Activated T-cell treated with anti-CD3 and anti-CD28 coated beads for 48 hours (primary cell): ENCODE results near the gene FAM222A.

Experiments used
- DNase-seq: peaks from one replicate; pipeline ENCODE4 v3.0.0-alpha.2; 2020; ENCODE audit warnings: low read depth

FAM222A gene

DNA sequence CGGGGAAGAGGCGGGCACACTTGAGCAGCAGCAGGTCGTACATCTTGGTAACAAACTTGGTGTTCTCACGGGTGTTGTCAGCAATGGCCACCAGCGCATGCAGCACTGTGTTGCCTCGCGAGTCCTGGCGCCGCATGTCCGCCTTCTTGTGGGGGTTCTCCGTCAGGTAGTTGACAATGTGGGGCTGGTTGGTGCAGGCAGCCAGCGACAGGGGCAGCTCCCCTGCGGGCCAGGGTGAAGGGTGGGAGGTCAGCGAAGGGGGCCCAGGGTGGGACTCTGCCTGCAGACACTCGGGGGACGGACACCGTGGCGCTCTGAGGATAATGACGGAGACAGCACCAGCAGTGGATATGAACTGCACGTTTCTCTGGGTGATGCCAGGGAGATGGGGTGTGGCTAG lies 85.1 kb downstream of the FAM222A start:
- no peak for DNase-seq

DNA sequence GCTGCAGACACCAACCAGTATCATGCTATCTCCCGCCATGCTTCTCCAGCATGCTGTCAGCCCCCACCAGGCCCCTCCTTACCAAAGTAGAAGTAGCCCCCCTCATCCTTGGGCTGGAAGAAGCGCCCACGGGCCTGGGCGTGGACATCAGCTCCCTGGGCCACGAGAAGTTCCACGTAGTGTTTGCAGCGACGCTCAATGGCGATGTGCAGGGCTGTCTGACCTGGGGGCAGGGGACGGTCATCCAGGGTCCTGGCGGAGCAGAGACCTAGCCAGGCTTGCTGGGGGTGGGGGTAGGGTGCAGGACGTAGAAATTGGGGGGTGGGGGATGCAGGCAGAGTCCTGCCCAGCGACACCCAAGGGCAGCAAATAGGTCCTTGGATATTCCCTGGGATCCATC lies 86.9 kb downstream of the FAM222A start:
- DNase-seq = no peak

DNA sequence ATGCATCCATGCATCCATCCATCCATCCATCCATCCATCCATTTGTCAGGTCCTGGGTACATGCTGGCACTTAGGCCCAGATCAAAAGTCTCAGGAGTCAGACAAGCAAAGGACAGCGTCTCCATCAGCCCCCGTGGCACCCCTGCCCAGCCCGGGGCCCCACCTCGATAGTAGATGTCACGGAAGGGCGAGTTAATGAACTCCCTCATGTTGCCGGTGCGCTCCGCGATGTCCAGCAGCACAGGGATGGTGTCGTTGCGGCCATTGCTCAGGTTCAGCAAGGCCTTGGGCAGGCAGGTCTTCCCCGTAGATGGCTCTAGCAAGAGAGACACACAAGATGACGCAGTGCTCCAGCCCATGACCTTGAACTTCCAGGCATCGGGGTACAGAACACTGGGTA lies 89.2 kb downstream of the FAM222A start:
- no peak for DNase-seq

DNA sequence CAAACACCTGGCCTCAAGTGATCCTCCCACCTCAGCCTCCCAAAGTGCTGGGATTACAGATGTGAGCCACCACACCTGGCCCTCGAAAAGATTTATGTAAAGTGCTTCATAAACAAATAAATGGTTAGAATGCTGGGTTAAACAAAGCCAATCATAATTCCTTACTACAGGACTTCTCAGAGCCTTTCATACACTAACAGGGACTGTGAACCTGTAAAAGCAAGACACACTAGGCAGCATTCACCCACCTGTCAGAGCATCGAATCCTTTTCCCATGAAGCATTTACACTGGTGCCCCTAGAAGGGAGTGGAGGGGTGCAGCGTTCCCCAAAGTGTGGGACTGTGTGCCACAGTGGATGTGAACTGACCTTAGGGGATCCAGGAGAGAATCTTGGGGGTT lies 90.1 kb downstream of the FAM222A start:
- no peak for DNase-seq

DNA sequence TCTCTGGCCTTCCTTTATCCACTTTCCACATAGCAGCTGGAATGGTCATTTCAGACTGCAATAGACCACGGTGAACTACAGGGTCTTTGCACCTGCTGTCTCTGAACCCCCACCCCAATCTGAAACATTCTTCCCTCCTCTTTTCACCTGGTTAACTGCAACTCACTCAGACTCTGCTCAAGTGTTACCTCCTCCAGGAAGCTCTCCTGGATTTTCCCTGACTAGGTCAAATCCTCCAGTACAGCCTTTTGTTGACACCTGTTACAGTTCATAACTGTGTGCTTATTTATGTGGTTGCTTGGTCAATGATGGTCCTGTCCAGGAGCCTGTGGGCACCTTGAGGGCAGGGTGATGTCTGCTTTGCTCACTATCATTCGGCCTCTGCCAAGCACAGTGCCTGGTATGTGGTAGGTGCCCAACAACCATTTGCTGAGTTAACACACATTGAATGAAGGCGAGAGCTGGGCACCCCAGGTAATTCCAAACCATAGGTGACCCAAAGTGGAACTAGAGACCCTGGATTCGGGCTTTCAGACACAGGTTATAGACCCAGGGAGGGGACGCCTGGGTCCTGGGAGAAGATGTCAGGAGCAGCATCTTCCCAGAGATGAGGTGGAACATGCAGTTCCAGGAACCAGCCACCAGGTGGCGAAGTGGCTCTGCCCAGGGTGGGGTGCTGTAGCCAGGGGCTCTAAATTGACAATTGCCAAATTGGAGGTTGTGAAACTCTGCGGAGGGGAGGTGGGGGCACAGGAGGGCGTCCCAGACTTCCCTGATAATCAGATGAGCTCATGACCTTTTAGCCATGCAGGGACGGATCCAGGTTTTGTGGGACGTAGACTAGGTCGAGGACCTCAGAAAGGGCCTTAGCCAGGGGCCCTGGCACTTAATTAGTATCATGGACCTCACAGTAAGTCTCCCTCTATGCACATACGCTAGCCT lies 91.5 kb downstream of the FAM222A start:
- DNase-seq = peak; percentile 51

DNA sequence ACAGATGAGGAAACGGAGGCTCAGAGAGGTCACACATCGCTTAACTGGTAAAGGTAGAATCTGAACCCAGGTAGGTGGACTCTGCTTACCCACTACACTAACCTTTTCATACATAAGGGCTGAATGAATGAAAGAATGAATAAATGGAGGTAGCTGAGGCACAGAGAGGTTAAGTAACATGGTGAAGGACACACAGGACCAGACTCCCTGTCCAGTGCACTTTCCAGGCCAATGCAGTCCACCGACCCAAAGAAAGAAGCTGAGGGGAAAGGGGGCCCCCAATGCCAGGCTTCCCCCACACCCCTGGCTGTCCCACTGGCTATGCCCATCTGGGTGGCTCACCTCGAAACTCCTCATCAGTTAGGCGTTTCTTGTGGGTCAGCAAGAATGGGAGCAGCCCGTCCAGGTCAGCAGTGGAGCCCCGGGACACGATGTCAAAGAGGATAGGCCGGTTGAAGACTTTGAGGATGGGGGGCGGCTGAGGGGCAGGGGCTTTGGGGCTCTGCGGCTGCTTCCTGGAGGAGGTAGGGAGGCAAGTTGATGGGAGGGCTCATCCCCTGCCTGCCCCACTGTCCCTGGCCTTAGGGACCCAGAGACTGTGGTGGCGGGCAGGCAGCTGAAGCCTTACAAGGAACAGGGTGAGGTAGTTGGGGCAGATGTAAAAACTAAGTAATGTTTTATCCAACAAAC lies 94.5 kb downstream of the FAM222A start:
- DNase-seq = no peak

DNA sequence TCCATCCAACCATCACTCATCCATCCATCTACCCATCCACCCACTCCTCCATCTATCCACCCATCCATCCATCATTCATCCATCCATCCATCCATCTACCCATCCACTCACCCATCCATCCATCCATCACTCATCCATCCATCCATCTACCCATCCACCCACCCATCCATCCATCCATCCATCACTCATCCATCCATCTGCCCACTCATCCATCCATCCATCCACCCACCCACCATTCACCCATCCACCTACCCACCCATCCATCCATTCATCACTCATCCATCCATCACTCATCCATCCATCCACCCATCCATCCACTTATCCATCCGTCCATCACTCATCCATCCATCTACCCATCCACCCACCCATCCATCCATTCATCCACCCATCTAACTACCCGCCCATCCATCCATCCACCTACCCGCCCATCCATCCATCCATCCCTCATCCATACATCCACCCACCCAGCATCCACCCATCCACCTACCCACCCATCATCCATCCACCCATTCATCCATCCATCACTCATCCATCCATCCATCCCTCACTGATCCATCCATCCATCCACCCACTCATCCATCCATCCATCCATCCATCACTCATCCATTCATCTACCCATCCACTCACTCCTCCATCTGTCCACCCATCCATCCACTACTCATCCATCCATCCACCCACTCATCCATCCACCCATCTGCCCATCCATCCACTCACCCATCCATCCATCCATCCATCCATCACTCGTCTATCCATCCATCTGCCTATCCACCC lies 95.4 kb downstream of the FAM222A start:
- DNase-seq = no peak

DNA sequence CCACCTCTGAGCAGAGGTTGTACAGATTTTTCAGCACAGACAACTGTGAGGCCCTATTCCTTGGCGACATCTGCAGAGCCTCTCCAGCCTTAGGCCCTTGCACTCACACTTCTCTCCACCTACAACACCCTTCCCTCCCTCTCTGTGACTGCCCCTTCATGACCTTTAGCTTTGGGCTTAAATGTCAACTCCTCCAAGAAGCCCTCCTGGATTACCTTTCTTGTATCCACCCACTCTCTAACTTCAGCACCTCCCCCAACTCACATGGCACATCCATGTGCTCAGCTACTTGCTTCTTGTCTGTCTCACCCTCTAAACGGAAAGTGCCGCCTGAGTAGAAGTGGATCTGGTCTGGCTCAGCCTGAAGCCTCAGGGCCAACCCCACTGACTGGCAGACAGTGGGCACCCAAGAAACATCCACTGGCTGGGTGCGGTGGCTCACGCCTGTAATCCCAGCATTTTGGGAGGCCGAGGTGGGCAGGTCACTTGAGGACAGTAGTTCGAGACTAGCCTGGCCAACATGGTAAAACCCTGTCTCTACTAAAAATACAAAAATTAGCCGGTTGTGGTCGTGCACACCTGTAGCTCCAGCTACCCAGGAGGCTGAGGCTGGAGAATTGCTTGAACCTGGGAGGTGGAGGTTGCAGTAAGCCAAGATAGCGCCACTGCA lies 97.5 kb downstream of the FAM222A start:
- DNase-seq = no peak

DNA sequence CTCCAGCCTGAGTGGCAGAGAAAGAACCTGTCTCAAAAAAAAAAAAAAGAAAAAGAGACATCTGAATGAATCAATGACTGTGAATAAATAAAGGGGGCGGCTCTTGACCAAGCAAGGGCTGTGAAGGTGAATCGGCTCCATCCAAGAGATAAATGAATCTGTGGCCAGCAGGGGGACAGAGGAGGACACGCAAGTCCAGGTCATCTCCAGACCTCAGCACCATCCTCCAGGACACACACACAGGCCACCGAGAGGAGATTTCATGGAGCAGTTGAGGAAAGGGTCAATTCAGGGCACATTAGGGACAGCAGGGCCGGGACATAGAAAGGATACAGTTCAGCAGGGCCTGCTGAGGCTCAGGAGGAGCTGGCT lies 98.0 kb downstream of the FAM222A start:
- no peak for DNase-seq

DNA sequence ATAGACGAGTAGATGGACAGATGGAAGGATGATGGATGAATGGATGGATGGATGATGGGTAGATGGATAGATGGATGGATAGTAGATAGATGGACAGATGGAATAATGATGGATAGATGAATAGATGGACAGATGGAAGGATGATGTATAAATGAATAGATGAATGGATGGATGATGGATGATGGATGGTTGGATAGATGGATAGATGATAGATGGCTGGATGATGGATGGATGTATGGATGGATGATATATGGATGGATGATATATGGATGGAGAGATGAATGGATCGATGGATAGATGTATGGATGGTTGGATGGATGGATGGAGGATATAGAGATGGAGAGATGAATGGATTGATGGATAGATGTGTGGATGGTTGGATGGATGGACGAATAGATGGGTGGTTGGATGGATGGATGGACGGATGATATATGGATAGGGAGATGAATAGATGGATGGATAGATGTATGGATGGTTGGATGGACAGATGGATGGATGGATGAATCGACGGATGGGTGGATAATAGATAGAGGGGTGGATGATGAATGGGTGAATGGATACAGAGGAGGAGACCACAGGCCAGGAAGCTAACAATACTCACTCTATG lies 100.3 kb downstream of the FAM222A start:
- no peak for DNase-seq

DNA sequence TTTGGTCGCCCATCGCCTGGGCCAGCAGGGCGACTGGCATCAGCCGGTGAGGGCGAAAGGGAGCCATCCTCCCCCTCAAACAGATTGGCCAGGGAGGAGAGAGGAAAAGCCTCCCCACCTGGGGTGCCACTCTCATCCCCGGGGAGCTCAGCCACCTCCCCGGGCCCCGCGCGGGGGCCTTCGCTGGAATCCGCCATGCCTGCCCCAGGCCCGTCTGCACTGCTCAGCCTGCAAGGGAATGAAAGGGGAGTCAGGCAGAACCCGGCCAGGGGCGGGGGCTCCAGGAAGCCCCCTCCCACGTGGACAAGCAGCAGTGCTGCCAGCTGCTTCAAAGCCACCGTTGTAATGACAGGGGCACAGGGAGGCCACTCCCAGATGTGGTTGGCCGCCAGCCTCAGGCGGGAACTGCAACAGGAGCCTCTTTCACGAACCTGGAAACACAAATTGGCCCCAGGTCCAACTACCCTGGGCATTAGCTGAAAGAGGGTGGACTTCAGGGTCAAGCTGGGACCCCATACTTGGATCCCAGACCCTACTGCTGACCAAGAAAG lies 101.0 kb downstream of the FAM222A start:
- no peak for DNase-seq

DNA sequence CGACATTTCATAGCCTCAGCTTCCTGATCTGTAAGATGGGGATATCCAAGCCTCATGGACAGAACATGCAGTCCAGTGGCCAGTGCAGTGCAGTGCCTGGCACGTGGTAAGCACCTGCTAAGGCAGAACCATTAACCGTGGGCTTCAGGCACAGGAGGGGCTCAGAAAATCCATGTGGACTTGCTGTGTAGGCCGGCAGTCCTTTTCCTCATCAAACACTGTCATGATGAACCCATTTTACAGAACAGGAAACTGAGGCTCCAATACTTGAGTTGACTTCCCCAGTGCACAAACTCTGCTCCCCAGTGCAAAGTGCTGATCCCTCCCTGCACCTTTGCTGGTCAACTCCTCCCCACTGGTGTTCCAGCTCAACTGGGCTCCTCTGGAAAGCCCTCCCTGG lies 101.6 kb downstream of the FAM222A start:
- no peak for DNase-seq

DNA sequence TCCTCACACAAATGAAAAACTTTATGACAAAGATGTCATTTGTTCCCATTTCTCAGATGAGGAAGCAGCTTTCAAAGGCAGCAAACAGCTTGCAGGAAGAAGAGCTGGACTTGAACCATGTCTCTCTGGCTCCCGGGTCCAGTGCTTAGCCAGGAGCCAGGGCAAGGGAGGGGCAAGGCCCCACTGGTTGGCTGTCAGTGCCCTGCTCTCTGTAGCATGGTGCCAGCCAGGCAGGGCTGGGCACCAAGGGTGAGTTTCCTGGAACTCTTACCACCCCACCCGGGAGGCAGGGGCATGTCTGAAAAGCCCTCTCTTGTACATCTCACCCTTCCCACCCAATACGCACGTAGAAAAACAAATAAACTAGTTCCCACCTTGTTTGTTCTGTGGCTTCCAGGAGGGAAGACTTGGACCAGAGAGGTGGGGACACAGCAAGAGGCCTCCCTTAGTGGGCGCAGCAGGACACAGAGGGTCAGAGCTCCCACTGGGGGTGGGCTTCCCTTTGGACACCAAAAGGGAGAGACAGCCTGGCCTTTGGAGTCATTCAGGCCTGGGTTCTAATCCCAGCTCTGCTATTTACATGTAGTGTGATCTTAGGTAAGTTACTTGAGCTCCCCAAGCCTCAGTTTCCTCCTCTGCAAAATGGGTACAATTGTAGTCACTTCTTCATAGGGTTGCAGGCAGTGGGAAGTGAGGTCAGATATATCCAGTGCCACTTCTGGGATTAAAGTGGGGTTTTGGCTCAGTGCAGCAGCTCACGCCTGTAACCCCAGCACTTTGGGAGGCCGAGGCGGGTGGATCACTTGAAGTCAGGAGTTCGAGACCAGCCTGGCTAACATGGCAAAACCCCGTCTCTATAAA lies 102.4 kb downstream of the FAM222A start:
- no peak for DNase-seq

DNA sequence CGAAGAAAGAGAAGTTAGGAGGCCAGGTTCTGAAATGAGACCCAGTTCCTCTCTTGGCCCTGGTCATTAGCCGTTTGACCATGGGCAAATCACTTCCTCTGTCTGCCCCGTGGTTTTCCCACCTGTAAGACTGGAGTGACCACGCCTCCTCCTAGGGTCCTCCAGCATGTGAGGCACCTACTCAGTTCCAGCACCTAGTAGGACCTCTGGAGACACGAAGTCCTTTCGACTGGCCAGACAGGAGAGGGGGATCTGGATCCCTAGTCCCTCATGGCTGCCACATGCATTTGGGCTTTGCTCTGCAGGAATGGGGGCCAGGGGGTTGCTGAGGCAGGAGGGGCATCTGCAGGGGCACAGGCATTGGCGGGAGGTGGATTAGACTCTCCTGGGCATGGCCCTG lies 103.2 kb downstream of the FAM222A start:
- DNase-seq = no peak

DNA sequence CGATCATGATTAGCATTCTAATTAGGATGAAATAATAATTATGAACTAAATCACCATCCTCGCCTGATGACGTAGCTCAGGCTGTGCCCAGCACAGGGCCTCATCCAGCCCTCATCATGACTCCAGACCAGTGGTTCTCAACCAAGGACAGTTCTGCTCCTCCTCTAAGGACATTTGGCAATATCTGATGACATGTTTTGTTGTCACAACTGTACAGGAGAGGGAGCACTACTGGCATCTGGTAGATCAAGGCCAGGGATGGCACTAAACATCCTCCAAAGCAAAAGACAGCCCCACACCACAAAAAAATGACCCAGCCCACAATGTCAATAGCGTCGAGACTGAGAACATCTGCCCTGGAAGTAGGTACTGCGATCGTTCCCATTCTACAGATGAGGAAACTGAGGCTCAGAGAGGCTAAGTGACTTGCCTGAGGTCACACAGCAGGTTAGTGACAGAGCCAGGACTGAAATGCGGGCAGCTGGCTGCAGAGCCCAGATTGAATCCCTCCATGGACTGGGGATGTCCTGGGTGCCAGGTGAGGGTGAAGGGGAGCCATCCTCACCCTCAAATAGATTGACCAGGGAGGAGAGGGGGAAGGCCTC lies 104.1 kb downstream of the FAM222A start:
- no peak for DNase-seq

DNA sequence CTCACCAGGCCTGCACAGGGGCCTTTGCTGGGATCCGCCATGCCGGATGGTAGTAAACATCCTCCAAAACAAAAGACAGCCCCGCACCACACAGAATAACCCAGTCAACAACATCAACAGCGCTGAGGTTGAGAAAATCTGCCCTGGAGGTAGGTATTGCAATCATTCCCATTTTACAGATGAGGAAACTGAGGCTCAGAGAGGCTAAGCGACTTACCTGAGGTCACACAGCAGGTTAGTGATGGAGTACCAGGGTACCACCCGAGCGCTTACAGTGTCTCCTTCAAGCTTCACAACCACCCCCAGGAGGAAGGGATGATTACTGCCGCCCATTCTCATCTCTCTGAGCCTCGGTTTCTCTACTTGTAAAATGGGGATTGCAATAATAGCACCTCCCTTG lies 104.6 kb downstream of the FAM222A start:
- DNase-seq = no peak

DNA sequence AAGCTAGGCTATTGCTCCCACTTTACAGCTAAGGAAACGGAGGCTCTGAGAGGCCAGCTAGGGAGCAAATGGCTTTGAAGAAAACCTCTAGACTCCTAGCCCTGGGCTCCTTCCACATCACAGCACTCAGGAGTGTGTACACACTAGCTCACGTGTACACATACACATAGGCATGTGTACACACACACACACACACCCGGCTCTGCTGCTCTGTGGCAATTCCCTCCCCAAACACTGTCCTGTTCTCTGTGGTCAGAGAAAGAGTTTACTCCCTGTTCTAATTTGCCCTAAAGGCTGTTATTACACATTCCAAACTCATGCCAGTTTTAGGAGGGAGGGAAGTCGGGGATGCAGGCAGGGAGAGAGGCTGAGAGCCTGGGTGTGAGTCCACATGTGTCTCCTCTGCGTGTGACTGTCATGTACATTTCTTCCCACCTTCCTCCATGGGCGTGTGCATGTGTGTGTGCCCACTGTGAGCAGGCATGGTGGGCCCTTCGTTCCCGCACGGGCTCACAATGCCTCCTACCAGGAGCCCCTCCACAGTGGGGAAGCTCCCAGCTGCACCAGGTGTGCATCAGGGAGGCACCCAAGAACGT lies 105.4 kb downstream of the FAM222A start:
- no peak for DNase-seq
